ENCODE measurements around the gene ACSF3.

ACSF3 gene

DNA sequence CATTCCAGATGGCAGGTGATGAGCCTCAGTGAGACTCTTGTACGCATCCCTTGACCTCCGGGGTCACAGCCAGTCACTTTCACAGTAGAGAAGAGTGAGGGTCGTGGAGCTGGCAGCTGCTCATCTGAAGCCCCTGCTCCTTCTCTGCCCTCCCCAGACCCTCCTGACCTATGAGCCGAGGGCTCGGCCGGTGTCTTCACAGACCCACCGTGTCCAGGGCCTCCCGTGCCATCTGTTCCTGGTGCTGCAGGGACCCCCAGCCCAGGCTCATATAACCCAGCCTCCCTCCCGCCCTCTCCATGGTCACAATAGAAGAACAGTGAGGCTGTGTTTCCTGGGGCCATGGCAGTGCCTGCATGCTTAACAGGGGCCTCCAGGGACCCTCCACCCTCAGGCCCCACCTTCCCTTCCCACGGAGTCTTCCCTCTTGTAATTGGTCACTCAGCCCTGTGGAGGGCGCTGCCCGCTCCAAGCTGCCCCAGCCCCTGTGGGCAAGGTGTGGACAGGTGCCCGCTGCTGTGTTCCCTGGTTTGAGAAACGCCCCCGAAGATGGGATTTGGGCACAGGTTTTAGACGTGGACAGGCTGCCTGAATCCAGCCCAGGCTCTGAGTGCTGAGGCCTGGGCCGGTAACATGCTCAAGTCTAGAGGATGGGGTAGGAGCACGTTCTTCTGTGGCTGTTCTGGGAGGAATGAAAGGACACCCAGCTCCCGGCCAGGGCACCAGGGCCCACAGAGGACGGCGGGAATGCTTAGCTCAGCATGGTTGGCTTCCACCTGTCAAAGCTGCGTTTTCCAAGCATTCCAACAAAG is 38.7 kb downstream of the ACSF3 start:
- DNase-seq, result no peak

DNA sequence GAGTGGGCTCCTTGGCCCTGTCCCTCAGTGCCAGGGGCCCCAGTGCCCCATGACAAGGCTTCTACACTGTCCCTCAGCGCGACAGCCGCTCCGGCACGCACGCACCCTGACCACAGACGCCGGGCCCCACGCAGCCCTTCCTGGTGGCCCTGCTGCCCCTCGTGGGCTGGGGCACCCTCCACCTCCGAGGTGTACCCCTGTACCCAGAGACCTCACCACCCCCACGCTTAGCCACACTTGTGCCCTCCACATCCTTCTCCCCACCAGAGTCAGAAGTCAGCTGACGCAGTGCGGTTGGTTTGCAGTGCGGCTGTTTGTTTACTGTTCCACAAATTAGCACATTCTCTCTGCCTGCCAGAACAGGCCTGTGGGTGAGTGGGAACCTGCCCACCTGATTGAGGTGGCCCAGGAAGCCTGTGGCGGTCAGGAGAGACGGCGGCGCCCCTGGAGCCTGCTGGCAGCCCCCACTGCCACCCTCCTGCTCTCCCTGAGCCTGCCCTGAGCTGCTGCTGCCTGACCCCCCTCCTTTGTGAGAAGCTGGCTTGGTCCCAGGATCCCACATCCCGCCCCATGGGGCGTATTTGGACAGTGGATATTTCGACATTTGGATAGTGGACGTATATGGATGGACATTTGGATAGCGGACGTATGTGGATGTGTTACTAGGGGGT is 39.9 kb downstream of the ACSF3 start:
- DNase-seq, result no peak

DNA sequence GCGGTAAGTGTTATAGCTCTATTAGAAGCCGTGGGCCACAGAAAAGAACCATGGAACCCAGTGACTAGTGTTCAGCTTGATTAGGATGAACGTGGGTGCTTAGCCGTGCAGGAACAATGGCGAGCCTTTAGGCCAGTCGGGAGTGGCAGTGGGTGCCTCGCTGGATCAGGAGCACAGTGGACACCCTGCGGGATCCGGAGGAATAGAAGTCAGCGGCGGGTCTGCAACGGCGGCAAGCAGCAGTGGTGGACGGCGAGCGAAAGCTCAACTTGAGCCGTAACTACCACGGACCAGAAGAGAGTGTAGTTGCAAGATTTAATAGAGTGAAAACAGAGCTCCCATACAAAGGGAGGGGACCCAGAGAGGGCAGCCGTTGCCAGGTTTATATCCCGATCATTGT is 40.6 kb downstream of the ACSF3 start:
- no peak for DNase-seq

DNA sequence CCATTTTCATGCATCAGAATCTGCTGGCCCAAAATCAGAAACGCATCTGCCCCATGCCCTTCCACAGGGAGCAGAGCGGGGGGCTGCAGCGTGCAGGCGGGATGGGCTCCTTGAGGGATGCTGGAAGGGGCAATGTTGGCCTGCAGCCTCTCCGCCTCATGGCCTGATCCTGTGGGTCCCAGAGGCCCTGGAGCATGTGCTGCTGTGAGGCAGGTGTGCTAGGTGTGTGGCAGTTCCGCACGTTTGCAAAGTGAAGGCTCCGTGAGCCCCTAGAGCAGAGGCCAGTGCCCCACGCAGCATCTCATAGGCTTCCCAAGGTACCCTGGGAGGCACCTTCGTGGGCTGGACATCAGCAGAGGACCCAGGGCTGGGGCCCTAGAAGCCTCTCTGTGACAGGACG is 41.5 kb downstream of the ACSF3 start:
- DNase-seq, result no peak

DNA sequence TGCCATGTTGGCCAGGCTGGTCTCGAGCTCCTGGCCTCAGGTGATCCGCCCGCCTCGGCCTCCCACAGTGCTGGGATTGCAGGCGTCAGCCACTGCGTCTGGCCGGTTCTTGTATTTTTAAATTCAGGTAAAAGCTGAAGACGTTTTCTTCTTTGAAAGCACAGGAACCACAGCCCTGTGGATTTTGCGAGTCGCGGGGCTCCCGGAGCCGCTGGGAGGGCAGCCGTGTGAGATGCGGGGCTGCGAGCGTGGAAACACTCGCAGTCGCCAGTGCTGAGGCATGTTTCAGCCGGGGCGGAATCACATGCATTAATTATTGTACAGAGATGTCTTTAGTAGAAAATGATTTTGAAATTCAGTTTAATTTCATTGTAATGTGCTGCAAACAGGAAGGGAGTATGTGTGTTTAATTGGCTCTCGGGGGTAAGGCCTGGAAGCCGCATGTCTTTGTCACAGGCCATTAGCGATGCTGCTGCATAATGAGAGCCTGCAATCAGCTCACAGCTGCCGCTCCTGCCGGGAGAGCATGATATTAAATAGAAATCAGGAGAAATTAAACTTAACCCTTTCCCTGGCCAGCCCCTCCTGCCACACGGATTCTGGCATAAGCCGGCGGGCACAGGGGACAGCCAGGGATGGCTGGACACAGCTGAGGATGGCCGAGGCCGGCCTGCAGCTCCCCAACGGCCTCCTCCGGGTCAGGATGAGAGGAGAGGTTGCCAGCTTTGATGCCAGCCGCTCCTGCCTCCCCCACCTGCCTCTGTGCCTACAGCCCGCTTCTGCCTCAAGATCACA is 42.5 kb downstream of the ACSF3 start:
- no peak for DNase-seq

DNA sequence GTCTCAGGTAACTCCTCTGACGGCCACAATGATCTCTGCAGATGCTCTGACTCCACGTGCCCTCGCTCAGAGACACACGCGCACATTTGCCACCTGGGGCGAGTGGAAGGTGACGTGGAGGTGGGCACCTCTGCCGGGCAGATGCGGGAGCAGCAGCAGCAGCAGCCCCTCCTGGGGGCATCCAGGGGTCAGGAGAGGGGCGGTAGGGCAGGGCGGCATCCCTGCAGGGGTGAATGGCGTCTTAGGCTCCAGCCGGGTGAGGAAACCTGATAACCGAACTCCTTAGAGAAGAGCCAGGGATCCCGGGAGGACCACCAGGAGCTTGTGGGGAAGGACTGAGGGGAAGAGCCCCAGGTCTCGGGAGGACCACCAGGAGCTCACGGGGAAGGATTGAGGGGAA is 43.3 kb downstream of the ACSF3 start:
- no peak for DNase-seq

DNA sequence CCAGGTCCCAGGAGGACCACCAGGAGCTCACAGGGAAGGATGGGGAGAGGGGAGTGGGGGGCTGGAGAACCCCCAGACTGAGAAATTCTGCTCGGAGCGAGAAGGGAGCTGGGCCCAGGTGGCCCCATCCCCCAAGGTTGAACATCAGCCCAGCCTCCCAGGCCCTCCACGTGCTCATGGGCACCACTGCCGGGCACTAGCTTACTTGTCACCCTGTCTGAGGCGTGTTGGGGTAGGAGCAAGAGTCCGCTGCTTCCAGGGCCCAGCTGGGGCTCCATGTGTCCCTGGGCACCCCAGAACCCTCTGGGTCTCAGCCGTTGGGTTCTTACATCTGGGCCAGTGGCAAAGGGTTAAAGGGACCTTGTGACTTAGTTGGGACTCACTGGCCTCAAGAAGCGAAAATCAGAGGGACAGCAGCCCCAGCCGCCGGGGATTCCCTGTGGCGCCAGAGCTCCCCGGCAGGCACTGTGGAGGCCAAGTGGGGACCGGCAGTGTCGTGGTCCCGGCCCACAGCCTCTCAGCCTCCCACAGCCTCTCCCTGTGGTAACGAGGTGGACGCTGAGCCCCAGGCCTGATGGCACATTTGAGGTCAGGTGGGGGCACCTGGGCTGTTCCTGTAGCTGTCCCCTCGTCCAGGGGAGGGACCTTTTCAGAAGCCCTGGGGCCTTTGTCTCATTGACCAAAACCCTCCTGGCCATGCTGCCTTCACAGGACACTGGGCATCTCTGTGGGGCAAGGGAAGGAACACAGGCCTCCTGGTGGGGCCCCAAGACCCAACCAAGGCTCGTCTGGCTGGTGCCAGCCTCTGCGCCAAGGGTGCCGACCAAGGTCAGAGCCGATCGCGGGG is 44.2 kb downstream of the ACSF3 start:
- DNase-seq, result no peak

DNA sequence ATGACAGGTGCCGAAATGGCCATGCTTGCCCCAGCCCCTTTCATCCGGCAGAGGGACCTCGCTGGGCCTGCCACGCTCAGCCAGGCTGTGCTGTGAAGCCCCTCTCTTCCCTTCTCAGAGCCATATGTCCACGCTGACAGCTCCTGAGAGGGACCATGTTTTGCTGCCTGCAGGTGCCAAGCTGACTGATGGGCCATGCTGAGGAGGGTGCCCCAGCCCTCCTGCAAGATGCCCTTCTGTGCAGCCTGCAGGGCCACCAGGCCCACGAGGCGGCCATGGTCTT is 44.8 kb downstream of the ACSF3 start:
- DNase-seq, result no peak

DNA sequence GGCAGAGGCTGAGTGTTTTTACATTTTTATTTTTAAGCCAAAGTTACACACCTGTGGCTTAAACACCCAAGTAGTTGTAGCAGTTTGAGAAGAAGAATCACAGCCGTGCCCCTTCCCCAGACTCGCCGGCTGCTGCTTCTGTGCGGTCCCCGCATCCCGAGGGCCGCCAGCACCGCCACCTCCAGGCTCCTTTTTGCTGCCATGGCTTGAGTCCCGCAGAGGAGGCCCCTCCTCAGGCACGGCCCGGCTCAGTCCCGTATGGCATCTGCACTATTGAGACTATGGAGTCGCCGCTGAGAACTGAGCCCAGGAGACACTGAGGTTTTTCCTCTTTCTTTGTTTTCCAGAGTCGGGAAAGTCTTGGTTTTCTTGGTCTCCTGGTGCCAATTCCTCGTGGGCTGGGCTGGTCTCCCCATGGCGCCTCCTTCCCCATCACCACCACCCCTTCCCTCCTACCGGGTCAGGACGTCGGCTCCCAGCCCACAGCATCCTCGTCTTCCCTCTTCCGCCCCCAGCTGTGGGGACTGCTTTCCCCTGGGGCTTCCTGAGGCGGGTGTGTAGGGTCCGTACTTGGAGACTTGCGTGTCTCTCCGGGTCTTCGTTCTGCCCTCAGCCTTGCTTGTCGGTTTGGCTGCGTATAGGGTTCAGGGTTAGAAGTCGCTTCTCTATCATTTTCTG is 45.3 kb downstream of the ACSF3 start:
- DNase-seq, result no peak

DNA sequence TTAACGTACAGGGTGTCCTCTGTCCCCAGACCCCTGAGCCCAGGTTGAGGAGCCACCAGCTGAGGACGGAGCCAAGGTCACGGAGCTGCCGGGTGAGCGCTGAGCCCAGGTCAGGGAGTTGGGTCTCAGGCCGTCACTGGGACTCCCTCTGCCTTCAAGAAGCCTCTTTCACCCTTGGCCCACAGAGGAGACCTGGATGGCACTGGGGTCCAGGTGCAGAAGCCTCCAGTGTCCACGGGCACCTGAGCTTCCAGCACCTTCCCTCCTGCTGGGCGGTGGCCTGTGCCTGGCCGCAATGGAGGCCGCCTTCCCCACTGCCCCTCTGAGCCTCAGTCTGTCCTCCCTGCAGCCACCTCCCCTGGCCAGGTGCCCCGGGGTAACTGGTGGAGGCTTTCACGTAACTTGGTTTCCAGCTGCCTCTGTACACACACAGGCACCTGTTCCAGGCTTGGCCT is 46.3 kb downstream of the ACSF3 start:
- DNase-seq, result no peak

DNA sequence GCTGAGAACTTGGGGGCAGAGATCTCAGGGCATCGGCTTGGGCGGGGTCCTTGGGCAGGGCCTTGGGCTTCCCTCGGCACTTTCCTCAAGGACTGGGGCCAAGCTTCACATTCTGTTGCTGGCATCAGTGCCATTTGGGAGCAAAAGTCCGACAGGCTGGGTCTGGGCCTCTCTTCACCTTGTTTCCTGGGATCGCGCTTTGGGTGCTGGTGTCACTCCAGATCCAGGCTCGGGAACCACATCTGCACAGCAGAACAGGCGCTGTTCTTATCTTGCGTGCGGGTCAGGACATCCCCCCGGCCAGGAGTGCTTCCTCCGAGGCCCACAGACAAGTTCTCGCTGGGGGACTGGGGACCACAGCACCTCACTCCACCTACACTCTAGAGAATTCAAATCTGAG is 46.7 kb downstream of the ACSF3 start:
- no peak for DNase-seq

DNA sequence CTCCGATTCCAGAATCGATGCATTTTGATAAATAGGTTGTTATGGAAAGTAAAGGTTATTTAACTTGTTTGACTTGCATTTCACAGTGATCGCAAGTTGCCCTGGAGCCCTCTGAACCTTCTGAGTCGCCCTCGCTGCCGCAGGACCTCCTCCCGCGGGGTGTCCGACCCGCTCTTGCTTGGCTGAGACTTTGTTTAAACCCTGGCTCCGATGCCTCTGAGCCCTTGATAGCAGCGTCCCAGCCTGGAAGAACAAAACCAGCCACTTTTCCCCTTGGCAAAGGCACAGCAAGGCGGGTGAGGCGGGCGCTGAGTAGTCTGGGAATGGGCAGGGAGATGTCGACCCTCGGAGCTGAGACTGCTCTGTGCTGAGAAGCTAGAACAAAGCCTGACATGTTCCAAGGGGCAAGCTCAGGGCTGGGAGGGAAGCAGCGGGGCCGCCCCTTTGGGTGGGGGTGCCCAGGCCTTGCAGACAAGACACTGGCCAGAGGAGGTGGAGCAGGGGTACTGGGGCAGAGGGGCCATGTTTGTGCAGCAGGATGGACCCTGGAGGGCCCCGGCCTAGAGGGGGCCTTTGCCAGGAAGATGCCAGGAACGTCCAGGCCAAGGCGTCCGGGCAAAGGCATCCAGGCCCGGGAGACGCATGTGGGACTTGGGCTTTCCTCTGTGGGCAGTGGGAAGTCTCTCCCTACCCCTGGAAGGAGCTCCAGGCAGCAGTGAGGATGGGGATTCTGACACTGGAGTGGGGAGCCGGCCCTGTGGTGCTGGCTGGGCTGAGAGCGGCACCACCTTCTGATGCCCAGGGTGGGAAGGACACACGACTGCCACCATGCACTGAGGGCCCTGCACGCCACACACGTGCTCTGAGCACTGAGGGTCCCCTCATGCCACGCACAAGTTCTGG is 47.6 kb downstream of the ACSF3 start:
- no peak for DNase-seq

DNA sequence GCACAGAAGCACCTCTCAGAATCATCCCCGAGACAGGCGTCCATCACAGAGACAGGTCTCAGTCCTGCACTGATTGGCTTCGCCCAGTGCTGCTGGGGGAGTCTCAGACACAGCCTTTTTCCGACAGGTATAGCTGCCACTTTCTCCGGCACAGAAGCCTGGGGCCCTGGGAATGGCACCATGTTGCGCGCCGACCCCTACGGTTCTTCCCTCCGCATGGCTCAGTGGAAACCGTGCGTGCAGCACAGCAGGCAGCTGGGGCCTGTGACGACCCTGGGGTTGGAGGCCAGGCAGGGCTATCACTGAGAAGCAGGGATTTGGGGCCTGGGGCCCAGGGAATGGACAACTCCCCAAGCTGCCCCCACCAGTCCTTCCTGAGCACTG is 48.2 kb downstream of the ACSF3 start:
- no peak for DNase-seq

DNA sequence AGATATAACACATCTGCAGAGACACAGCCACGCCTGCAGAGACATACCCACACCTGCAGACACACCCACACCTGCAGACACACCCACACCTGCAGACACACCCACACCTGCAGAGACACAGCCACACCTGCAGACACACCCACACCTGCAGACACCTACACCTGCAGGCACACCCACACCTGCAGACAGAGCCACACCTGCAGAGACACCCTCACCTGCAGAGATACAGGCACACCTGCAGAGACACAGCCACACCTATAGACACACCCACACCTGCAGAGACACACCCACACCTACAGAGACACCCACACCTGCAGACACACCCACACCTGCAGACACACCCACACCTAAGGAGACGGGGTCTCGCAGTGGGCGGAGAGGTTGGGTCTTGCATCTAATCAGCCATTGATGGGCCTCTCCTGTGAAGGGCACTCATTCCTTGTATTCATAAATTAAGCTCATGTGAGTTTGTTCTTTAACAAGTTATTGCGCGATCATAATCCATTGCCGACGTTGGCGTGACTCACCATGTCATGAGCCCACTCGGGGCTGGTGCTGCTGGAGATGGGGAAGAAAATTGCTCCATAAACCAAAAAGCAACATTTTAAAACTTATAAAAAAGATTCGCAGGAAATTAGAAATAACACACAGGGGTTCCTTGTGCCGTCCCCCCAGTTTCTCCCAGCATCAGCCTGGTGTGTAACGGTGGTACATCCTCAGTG is 49.0 kb downstream of the ACSF3 start:
- DNase-seq, result no peak

DNA sequence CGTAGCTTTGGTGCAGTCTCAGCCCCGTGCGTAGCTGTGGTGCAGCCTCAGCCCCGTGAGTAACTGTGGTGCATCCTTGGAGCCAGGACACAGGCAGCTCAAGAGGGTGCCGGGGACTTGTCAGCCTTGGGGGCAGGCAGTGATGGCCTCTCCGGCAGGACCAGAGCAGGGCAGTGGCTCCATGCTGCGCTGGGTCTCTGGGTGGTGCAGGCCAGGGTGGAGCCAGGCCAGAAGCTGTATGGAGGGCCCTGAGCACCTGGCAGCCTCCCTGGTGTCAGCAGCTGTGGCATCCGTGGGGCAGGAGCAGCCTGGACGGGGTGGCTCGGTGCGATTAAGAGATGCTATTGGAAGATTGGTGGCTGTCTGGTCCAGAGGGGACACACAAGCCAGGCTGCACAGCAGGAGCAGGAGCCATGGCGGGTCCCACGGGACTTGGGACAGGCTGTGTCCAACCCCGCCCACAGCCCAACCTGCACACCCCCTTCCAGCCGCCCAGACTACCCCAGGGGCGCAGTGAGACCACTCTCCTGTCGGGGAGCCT is 49.6 kb downstream of the ACSF3 start:
- DNase-seq, result no peak

DNA sequence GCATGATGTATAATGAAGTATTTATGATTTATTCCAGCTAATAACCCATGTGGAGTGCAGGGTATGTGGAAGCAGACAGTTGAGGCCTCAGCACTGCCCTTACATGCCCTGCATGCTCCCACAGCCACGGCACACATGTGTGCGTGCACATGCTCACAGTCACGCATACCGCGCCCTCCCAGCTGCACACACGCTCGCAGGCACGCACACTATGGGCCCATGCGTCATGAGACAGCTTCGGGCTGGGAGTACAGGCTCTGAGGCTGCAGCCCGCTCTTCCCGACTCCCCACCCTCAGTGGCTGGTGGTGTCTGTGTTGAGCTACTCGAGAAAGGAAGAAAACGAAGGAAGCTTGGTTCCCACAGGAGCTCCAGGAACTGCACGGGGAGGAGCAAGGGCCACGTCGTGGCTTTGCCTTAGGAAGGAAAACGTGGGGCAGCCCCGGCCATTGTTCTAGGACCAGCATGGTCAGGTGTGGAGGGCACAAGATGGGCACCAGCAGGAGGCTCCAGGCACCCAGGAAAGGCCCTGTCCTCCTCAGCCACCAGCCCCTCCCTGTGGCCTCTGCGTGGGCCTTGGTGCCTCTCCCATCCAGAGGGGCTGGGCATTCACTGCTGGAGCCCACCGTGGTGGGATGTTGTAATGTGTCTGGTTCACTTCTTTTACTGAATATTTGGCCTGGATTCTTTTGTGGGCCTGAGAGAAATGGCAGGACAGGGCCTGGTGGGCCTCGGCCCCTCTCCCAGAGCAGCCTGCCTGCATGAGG is 50.4 kb downstream of the ACSF3 start:
- no peak for DNase-seq

DNA sequence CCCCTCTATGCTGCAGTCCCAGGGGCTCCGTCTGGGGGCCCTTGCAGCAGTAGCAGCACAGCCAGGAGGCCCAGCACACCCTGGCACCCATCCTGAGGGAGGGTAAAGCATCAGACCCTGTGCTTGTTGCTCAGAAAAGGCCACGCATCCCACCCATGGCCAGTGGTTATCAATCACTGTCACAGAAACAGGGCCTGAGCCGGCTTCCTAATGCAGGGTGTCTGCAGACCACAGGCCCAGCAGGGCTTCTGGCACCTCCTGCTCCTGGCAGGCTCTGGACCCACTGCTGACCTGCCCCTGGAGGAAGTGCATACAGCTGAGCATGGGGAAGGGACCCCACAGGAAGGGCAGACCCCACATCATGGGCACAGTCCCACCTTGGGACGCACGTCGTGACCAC is 51.0 kb downstream of the ACSF3 start:
- no peak for DNase-seq

DNA sequence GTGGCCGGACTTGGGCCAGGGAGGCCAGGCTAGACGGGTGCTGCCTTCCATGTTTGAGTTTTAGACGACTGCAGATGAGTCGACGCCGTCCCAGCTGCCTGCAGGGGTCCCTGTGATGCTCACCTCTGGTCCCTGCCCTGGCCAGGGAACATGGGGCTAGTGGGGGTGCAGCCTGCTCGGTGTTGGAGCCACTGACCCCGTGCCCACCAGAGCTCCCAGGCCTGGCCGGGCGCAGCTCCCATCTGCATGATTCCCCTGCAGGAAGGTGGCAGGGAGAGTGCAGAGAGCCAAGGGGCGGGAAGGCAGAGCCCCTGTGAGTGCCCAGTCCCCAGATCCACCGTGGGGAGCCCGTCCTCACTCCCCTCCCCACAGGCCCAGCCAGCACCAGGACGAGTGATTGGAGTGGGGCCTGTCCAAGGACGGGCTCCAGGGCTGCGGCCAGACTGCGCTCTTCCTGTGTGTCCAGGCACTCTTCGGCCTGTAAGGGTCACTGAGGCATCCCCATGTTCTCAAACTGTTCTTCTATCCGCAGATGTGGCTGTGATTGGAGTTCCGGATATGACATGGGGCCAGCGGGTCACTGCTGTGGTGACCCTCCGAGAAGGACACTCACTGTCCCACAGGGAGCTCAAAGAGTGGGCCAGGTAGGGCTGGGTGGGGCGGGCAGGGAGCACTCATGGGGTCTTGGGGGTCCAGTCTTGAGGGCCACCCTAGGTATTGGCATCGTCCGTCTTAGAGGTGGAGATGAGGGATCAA is 51.9 kb downstream of the ACSF3 start:
- DNase-seq, result no peak
